MM.1S (cell line): Measurements from ENCODE around the gene SIL1.

Experiments
- DNase-seq: peaks from one replicate; pipeline ENCODE4 v3.0.0-alpha.2; 2015
- H2AFZ ChIP-seq: fragments of 300-600 bp; sonication (generic); 2 replicates; pipeline ENCODE4 v1.6.0; 2016; ENCODE audit warnings: antibody characterized with exemption, low read length
- H3F3A ChIP-seq: fragments of 300-600 bp; sonication (generic); 2 replicates; pipeline ENCODE4 v1.6.1; 2016; ENCODE audit warnings: mild to moderate bottlenecking, antibody characterized with exemption, low read length, moderate library complexity, mixed read lengths; ENCODE audit not compliant: insufficient read depth
- H3K27ac ChIP-seq: fragments of 300-600 bp; sonication (generic); 2 replicates; pipeline ENCODE4 v1.5.1; 2016; ENCODE audit warnings: mild to moderate bottlenecking, low read length
- H3K27me3 ChIP-seq: fragments of 300-600 bp; sonication (generic); replicated peaks from 2 replicates; pipeline ENCODE4 v1.6.0; 2016; ENCODE audit warnings: low read length; ENCODE audit not compliant: insufficient read depth
- H3K36me3 ChIP-seq: fragments of 300-600 bp; sonication (generic); replicated peaks from 2 replicates; pipeline ENCODE4 v1.6.1; 2016; ENCODE audit warnings: mild to moderate bottlenecking, low read length, mixed read lengths; ENCODE audit not compliant: insufficient read depth
- H3K4me1 ChIP-seq: fragments of 300-600 bp; sonication (generic); 2 replicates; pipeline ENCODE4 v1.6.1; 2016; ENCODE audit warnings: low read length, mixed read lengths
- H3K4me2 ChIP-seq: fragments of 300-600 bp; sonication (generic); 2 replicates; pipeline ENCODE4 v1.6.0; 2016; ENCODE audit warnings: low read depth, low read length
- H3K4me3 ChIP-seq: fragments of 300-600 bp; sonication (generic); 2 replicates; pipeline ENCODE4 v1.5.1; 2016; ENCODE audit warnings: low read length, mixed read lengths
- H3K79me2 ChIP-seq: fragments of 300-600 bp; sonication (generic); 2 replicates; pipeline ENCODE4 v1.6.1; 2016; ENCODE audit warnings: mixed run types, low read length, mixed read lengths
- H3K9ac ChIP-seq: fragments of 300-600 bp; sonication (generic); 2 replicates; pipeline ENCODE4 v1.6.1; 2016; ENCODE audit warnings: low read length, mixed read lengths
- H3K9me2 ChIP-seq: fragments of 300-600 bp; sonication (generic); replicated peaks from 2 replicates; pipeline ENCODE4 v1.6.1; 2016; ENCODE audit warnings: mild to moderate bottlenecking, low read length, mixed read lengths; ENCODE audit not compliant: insufficient read depth
- H3K9me3 ChIP-seq: fragments of 300-600 bp; sonication (generic); replicated peaks from 2 replicates; pipeline ENCODE4 v1.6.1; 2016; ENCODE audit warnings: mild to moderate bottlenecking, low read length, mixed read lengths; ENCODE audit not compliant: insufficient read depth
- H4K20me1 ChIP-seq: fragments of 300-600 bp; sonication (generic); 2 replicates; pipeline ENCODE4 v1.6.1; 2016; ENCODE audit warnings: mild to moderate bottlenecking, low read length, moderate library complexity, mixed read lengths; ENCODE audit not compliant: insufficient read depth
- CTCF ChIP-seq: fragments of 300-600 bp; sonication (generic); IDR thresholded peaks from 2 replicates; pipeline ENCODE4 v1.5.1; 2016; ENCODE audit warnings: antibody characterized with exemption, low read length, mixed read lengths
- EZH2 ChIP-seq: fragments of 300-600 bp; sonication (generic); optimal IDR thresholded peaks from 2 replicates; pipeline ENCODE3; 2017; ENCODE audit warnings: low read depth, mild to moderate bottlenecking, antibody characterized with exemption, low read length, mixed read lengths
- EZH2phosphoT487 ChIP-seq: fragments of 300-600 bp; sonication (generic); IDR thresholded peaks from 2 replicates; pipeline ENCODE4 v1.6.1; 2018; ENCODE audit warnings: antibody characterized with exemption, low read length

Gene SIL1

GRCh38 chr5:138989720-138990119 lies 208.4 kb downstream of the SIL1 start:
- H3K36me3 ChIP-seq: no peaks in the 10 kb centered on the region
- TF ChIP-seq CTCF (no peak), EZH2phosphoT487 (no peak), EZH2 (no peak)
- no peak for DNase-seq
- H3K27ac ChIP-seq: no peak overlapping the region
- H3K27me3 ChIP-seq: no peaks in the 10 kb centered on the region
- no peaks in the 10 kb centered on the region for H4K20me1 ChIP-seq
- H3F3A ChIP-seq: no peaks in the 10 kb centered on the region
- no peak overlapping the region for H3K4me3 ChIP-seq
- no peaks in the 10 kb centered on the region for H3K79me2 ChIP-seq
- H3K9me2 ChIP-seq: no peaks in the 10 kb centered on the region
- H3K4me2 ChIP-seq: no peak overlapping the region
- H3K9me3 ChIP-seq: no peaks in the 10 kb centered on the region
- no peaks in the 10 kb centered on the region for H3K4me1 ChIP-seq
- H3K9ac ChIP-seq: no peak overlapping the region
- no peak overlapping the region for H2AFZ ChIP-seq

- Histone ChIP-seq H3K9me3 (no peaks in the 10 kb centered on the region), H3F3A (no peaks in the 10 kb centered on the region), H3K9me2 (no peaks in the 10 kb centered on the region), H3K27ac (no peak overlapping the region), H2AFZ (no peak overlapping the region), H3K4me1 (no peaks in the 10 kb centered on the region), H3K4me3 (no peak overlapping the region), H3K27me3 (no peaks in the 10 kb centered on the region), H3K36me3 (no peaks in the 10 kb centered on the region), H3K9ac (no peak overlapping the region), H4K20me1 (no peaks in the 10 kb centered on the region), H3K4me2 (no peak overlapping the region), H3K79me2 (no peaks in the 10 kb centered on the region)
- no peak for DNase-seq
- no peak for TF ChIP-seq CTCF
- TF ChIP-seq EZH2phosphoT487: no peak
- TF ChIP-seq EZH2: no peak
Measured at GRCh38 chr5:138986186-138986800, 211.9 kb downstream of the SIL1 start.

GRCh38 chr5:138985683-138986082 lies 212.5 kb downstream of the SIL1 start:
- H3K4me3 ChIP-seq: no peak overlapping the region
- no peaks in the 10 kb centered on the region for H3K27me3 ChIP-seq
- H3K79me2 ChIP-seq: no peaks in the 10 kb centered on the region
- no peak overlapping the region for H3K27ac ChIP-seq
- no peak overlapping the region for H3K4me2 ChIP-seq
- H3F3A ChIP-seq: no peaks in the 10 kb centered on the region
- H2AFZ ChIP-seq: no peak overlapping the region
- TF ChIP-seq EZH2phosphoT487: no peak
- TF ChIP-seq CTCF: no peak
- no peak for TF ChIP-seq EZH2
- no peaks in the 10 kb centered on the region for H3K9me3 ChIP-seq
- DNase-seq: no peak
- no peaks in the 10 kb centered on the region for H3K4me1 ChIP-seq
- H3K9me2 ChIP-seq: no peaks in the 10 kb centered on the region
- no peaks in the 10 kb centered on the region for H3K36me3 ChIP-seq
- H3K9ac ChIP-seq: no peak overlapping the region
- no peaks in the 10 kb centered on the region for H4K20me1 ChIP-seq
